Activated CD8-positive, alpha-beta memory T cell treated with anti-CD3 and anti-CD28 coated beads for 24 hours (primary cell): ENCODE measurements around the gene ZNF646.

Experiments
- DNase-seq: peaks from one replicate; pipeline ENCODE4 v3.0.0-alpha.2; 2020

Gene ZNF646

DNA sequence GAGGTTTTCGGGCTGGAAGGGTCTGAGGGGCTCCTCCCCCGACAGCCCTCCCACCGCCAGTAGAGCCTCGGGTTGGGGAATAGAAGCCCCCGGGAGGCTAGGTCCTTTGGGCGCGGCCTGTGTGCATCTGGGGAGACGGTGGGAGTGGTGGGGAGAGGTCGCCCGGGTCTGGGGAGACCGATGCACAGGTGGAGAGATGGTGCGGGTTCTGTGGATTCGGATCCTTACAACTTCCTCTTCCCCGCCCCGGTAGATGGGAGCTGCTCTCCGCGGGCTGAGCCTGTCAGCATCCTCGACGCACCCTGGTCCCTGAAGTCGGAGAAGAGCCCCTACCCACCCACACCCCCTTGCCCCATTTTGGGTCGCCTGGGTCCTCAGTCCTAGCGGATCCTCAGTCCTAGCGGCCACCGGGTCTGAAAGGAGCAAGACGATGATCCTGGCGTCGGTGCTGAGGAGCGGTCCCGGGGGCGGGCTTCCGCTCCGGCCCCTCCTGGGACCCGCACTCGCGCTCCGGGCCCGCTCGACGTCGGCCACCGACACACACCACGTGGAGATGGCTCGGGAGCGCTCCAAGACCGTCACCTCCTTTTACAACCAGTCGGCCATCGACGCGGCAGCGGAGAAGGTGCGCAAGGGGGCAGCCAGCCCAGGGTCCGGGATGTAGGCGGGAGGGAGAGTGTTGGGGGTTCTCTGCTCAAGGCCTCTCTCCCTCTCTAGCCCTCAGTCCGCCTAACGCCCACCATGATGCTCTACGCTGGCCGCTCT, 34.8 kb downstream of the ZNF646 start:
- no peak for DNase-seq

DNA sequence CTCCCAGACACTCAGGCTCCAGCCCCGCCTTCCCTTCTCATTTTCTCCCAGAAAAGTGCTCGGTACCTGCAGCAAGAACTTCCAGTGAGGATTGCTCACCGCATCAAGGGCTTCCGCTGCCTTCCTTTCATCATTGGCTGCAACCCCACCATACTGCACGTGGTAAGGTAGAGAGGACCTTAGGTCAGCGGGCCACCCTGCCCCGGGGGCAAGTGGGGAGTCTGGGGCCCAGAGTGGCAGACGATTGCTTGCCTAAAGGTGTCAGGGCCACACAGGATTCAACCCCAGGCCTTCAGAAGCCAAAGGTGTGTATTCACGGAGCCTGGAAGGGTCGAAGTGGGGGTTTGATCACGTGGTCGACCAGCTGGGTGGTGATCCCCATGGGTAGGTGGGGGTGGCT, 35.4 kb downstream of the ZNF646 start:
- DNase-seq, result no peak

GRCh38 chr16:31110106-31111034, 36.1 kb downstream of the ZNF646 start:
- no peak for DNase-seq

- no peak for DNase-seq
Observed at GRCh38 chr16:31111881-31112466, 37.8 kb downstream of the ZNF646 start.

- DNase-seq, result no peak
Observed at GRCh38 chr16:31112711-31113110, 38.5 kb downstream of the ZNF646 start.

DNA sequence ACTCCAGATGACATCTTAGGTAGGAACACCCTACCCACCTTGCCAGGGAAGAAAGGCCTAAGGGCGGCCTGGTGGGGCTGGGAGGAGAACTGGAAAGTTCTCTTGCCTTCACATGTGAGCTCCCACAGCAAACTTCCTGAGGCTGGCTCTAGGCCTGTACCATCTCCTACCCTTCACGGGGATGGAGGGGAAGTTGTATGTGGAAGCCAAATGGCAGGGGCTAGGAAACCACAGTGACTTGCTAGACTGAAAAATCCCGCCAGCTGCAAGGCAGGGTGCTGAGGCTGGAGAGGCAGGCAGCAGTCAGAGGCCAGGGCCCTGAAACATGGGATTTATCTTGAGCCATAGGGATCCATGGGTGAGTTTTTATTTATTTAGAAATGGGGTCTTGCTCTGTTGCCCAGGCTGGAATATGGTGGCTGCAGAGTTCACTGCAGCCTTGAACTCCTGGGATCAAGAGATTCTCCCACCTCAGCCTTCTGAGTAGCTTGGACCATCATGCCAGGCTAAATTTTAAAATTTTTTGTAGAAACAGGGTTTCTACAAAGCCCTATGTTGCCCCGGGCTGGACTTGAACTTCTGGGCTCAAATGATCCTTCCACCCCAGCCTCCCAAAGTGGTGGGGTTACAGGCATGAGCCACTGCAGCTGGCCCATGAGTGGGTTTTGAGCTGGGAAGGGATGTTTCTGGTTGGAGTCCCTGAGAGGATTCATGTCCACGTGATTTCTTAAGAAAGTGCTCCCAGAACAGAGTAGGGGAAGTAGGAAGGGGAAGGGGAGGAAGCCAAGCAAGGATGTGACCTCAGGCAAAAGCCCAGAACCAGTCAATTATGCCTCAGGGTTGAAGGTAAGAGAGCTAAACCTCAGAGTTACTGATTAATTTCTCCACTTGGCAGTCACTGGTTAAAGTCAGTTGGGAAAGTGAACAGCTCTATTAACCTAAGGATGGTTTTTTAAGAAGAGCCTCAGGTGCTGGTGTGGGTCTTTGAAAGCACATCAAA, 39.2 kb downstream of the ZNF646 start:
- DNase-seq, result no peak

DNA sequence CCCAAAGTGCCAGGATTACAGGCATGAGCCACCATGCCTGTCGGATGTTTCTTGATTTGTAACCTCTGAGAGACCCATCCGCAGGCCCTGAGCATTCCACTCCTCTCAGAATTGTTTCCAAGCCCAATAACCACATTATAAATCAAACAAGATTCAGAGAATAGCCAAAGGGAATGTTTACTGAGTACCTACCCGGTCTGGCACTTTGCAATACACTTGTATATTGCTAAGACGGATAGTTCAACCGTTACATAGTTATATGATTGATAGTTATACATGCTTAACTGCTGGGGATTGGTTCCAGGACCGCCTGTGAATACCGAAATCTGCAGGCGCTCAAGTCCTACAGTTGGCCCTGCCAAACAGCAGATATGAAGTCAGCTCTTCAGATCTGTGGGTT, 40.2 kb downstream of the ZNF646 start:
- no peak for DNase-seq

DNA sequence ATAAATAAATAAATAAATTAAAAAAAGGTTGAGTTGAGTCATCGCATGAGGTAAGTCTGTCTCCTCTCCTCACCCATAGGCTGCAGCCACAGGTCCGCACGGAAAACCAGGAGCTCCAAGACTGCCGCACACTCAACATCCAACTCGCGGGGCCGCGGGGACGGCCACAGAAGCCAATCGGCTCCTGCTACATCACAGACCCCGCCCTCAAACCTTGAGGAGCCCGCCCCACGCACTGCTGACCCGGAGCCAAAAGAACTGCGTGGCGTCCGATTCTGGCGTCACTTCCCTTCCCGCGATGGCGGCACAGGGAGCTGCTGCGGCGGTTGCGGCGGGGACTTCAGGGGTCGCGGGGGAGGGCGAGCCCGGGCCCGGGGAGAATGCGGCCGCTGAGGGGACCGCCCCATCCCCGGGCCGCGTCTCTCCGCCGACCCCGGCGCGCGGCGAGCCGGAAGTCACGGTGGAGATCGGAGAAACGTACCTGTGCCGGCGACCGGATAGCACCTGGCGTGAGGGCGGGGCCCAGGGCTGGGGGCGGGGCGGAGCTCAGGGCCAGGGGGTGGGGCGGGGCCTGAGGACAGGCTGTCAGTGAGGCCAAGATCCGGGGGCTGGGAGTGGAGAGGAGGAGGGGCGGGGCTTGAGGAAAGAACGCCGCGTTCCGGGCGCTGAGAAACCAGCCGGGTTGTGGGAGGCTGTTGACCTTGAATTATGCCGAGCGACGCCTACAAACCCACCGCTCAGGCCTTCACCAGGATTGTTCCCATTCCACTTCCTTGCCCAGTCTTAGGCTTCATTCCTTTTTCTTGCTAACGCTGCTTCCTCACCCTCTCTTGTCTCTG, 43.4 kb downstream of the ZNF646 start, which contains the start of gene KAT8:
Gene KAT8, plus strand, starts transcription at position 281 of the 839 bp plus-strand sequence. Its CDS starts 18 bp downstream, at position 299.
- DNase-seq, result peak; percentile 97

DNA sequence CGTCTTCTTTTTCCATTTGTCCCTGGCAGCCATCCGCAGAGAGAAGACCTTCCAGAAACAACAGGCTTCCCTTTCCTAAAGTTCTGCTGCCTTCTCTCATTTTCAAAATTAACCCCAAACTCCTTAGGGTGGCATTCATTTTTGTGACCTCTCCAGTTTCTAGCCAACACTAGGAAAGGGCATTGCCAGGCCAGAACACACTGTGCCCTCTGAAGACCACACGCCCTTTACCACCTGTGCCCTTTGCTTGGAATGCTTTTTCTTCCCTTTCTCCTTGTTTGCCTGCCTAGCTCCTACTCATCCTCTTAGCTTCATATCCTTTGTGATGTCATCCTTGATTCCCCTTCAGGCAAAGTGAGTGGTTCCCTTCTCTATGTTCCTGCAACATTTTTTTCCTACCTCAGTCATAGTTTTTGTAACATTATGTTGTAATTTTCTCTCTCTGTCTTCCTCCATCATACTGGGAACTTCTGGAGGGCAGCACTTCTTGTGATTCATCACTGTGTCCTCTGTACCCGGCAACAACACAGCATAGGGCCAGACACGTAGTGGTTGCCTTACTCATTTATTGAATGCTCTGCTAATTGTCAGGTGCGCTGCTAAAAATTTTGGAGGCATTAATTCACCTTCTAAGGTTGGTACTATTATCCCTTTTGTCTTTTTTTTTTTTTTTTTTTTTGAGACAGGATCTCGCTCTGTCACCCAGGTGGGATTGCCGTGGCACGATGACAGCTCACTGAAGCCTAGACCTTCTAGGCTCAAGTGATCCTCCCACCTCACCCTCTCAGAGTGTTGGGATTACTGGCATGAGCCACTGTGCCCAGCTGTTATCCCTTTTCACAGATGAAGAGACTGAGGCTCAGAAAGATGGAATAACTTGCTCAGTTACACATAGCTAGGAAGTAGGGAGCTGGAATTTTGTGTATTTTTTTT, 44.3 kb downstream of the ZNF646 start:
- no peak for DNase-seq

DNA sequence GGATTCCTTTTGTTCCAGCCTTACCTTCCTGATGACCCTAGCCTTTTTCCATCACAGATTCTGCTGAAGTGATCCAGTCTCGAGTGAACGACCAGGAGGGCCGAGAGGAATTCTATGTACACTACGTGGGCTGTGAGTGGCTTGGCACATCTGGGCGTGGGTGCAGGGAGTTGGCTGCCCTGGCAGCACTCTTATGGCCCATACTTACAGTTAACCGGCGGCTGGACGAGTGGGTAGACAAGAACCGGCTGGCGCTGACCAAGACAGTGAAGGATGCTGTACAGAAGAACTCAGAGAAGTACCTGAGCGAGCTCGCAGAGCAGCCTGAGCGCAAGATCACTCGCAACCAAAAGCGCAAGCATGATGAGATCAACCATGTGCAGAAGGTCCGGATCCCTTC, 45.9 kb downstream of the ZNF646 start:
- DNase-seq, result no peak

DNA sequence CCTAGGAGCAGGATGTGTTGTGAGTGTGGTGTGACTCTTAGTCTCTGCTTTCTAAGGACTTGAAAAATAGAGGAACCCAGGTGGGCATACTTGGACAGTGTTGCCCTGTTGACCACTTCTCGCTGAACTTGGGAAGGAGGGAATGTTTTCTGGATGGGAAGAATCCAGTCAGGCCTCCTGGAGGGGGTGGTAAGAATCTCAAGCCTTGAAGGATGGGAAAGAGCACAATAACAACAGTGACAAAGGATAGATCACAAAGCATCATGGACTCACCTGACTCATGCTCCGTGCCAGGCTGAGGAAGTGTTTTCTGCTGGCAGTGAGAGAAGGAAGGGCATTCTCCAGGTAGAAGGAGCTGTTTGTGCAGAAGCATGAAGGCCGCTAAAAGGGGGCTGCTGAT, 51.6 kb downstream of the ZNF646 start:
- DNase-seq, result no peak

DNA sequence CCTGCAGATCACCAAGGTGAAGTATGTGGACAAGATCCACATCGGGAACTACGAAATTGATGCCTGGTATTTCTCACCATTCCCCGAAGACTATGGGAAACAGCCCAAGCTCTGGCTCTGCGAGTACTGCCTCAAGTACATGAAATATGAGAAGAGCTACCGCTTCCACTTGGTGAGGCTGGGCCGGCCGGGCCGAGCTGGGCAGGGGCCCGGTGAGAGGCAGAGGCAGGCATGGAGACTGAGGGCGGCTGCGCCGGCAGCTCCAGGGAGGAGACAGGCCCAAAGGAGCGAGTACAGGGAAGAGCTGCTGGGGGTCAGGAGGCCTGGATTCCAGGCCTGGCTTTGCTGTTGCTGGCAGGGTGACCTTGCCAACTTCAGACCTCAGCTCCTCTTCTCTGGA, 53.0 kb downstream of the ZNF646 start:
- DNase-seq, result no peak

- DNase-seq, result no peak
Observed at GRCh38 chr16:31128711-31129567, 54.7 kb downstream of the ZNF646 start.

- no peak for DNase-seq
Observed at GRCh38 chr16:31129568-31130335, 55.5 kb downstream of the ZNF646 start.

DNA sequence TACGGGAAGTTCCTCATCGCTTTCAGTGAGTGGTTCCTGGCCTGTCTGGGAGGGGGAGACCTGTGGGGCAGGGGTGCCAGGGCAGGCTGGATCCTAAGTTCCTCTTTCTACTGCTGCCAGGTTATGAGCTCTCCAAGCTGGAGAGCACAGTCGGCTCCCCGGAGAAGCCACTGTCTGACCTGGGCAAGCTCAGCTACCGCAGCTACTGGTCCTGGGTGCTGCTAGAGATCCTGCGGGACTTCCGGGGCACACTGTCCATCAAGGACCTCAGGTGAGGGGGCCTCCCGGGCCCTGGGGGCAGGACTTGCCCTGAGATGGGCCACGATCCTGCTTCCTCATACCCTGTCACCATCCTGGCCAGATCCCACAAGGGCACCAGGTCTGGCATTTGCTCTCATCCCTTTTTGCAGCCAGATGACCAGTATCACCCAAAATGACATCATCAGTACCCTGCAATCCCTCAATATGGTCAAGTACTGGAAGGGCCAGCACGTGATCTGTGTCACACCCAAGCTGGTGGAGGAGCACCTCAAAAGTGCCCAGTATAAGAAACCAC, 56.2 kb downstream of the ZNF646 start:
- no peak for DNase-seq

DNA sequence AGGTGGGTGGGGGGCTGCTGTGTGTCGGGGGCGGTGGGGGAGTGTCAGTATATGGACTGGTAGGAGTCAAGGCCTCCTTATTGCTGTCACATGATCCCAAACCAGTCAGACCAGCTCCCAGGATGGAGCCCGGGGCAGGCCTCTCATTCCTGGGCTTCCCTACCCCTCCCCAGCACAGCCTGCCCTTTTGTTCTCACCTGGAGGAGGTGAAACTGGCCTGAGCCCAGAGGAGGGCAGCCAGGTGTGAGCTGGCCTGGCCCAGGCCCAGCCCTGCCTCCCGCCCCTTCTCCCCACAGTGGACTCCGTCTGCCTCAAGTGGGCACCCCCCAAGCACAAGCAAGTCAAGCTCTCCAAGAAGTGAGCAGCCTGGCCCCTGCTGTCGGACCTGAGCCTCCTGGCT, 56.7 kb downstream of the ZNF646 start:
- DNase-seq, result no peak

DNA sequence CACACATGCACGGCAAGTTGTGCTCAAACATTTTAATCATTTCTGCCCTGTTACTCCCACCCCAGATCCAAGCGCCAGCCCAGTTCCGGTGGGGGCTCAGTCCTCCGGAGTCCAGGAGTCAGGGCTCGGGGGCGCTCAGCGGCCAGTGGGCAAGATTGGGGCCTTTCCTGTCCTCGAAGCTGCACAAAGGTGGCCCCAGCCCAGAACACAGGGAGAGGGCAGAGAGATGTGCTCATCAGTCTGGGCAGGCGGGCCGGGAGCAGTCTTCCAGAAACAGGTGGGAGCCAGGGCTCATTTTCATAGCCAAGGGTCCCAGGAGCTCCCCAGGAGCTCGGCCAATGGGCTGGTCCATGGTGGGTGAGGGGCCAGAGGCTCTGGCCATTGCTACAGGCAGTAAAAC, 57.2 kb downstream of the ZNF646 start:
- DNase-seq, result no peak

GRCh38 chr16:31131841-31132271, 57.6 kb downstream of the ZNF646 start:
- DNase-seq, result no peak
